OCI-LY7 (cell line): Measurements from ENCODE around the gene SDHAF2.

ENCODE experiments used
- EZH2phosphoT487 ChIP-seq: fragments of 200-600 bp; sonication (generic); IDR thresholded peaks from 2 replicates; pipeline ENCODE4 v1.6.1; 2018; ENCODE audit warnings: low read depth, borderline replicate concordance, mild to moderate bottlenecking, mixed run types, antibody characterized with exemption, low read length, moderate library complexity, mixed read lengths
- TF ChIP-seq, protein P1 (sequence below): fragments of 200-600 bp; sonication (generic); conservative IDR thresholded peaks from 2 replicates; pipeline ENCODE4 v1.5.1; 2014; ENCODE audit warnings: mild to moderate bottlenecking, antibody characterized with exemption, low read length, moderate library complexity, mixed read lengths

DNA sequence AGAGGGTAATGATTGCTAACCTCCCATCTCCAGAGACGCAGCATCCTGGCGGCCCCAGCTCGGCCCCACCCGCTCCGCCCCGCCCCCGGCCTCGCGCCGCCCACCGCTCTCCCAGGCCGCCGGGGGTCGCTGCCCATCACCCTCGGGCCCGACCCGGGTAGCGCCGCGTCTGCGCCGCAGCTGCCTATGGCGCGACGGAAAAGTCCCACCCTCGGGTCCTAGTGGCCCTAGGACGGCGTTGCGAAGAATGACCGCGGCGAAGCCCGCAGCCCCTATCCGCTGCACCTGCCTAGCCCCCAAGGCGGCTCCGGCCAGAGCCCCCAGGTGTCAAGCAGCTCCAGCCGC lies 606 bp upstream of the SDHAF2 start:
- TF ChIP-seq, protein P1, sequence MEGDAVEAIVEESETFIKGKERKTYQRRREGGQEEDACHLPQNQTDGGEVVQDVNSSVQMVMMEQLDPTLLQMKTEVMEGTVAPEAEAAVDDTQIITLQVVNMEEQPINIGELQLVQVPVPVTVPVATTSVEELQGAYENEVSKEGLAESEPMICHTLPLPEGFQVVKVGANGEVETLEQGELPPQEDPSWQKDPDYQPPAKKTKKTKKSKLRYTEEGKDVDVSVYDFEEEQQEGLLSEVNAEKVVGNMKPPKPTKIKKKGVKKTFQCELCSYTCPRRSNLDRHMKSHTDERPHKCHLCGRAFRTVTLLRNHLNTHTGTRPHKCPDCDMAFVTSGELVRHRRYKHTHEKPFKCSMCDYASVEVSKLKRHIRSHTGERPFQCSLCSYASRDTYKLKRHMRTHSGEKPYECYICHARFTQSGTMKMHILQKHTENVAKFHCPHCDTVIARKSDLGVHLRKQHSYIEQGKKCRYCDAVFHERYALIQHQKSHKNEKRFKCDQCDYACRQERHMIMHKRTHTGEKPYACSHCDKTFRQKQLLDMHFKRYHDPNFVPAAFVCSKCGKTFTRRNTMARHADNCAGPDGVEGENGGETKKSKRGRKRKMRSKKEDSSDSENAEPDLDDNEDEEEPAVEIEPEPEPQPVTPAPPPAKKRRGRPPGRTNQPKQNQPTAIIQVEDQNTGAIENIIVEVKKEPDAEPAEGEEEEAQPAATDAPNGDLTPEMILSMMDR: peak; percentile 72
- no peak for TF ChIP-seq EZH2phosphoT487
